Hepatocyte (in vitro differentiated cells): ENCODE results near the gene PDLIM1.

Source experiments
- EZH2 ChIP-seq: fragments of 200-600 bp; sonication (generic); IDR thresholded peaks from 2 replicates; pipeline ENCODE4 v1.6.1; 2016; ENCODE audit warnings: antibody characterized with exemption, mild to moderate bottlenecking, borderline replicate concordance
- EZH2phosphoT487 ChIP-seq: fragments of 200-600 bp; sonication (generic); IDR thresholded peaks from one replicate; pipeline ENCODE4 v1.6.1; 2018; ENCODE audit warnings: antibody characterized with exemption, mild to moderate bottlenecking, low read depth, moderate library complexity; ENCODE audit not compliant: unreplicated experiment, severe bottlenecking
- TF ChIP-seq, protein P1 (sequence below): fragments of 200-600 bp; sonication (generic); IDR thresholded peaks from 2 replicates; pipeline ENCODE4 v1.5.1; 2016; ENCODE audit warnings: antibody characterized with exemption, mild to moderate bottlenecking; ENCODE audit not compliant: poor library complexity

DNA sequence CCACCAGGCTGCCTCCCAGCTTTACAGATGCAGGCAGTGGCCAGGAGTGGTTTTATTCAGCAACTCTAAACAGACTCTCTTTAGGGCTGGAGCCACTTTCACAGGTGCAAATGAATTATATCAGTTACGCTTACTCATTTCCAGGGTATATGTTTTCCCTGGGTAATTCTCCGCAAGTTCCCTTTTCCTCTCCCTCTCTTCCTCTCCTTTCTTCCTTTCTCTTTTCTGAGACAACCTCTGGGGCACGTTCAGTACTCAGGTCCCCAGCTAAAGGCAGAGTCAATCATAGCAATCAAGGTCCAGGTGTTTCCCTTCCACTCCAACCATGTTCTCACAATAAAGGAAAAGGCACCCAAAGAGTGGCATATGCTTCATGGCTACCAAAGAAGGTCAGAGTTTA is 41.3 kb downstream of the PDLIM1 start:
- TF ChIP-seq, protein P1, sequence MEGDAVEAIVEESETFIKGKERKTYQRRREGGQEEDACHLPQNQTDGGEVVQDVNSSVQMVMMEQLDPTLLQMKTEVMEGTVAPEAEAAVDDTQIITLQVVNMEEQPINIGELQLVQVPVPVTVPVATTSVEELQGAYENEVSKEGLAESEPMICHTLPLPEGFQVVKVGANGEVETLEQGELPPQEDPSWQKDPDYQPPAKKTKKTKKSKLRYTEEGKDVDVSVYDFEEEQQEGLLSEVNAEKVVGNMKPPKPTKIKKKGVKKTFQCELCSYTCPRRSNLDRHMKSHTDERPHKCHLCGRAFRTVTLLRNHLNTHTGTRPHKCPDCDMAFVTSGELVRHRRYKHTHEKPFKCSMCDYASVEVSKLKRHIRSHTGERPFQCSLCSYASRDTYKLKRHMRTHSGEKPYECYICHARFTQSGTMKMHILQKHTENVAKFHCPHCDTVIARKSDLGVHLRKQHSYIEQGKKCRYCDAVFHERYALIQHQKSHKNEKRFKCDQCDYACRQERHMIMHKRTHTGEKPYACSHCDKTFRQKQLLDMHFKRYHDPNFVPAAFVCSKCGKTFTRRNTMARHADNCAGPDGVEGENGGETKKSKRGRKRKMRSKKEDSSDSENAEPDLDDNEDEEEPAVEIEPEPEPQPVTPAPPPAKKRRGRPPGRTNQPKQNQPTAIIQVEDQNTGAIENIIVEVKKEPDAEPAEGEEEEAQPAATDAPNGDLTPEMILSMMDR = no peak
- no peak for TF ChIP-seq EZH2
- TF ChIP-seq EZH2phosphoT487 = no peak
